Activated CD4-positive, CD25-positive, alpha-beta regulatory T cell treated with anti-CD3 and anti-CD28 coated beads, Interleukin-2, amount 50 U/mL, for 72 hours (primary cell): ENCODE results near the gene MYO9A.
"Not testable (repeated sequence)": the region's sequence is repeated elsewhere in the genome, so short reads cannot be mapped to it uniquely, and the experiment has no call there.

Experiments
- DNase-seq: peaks from one replicate; pipeline ENCODE4 v3.0.0; 2021

Gene MYO9A

GRCh38 chr15:71937650-71938311 lies 180.2 kb downstream of the MYO9A start:
- no peak for DNase-seq

- DNase-seq = no peak
Observed at GRCh38 chr15:71934446-71934845, 183.5 kb downstream of the MYO9A start.

- no peak for DNase-seq
Observed at GRCh38 chr15:71932689-71933088, 185.3 kb downstream of the MYO9A start.

- no peak for DNase-seq
Observed at GRCh38 chr15:71931261-71931660, 186.7 kb downstream of the MYO9A start.

- DNase-seq = no peak
Observed at GRCh38 chr15:71925145-71925544, 192.8 kb downstream of the MYO9A start.

- DNase-seq = no peak
Observed at GRCh38 chr15:71921191-71921590, 196.8 kb downstream of the MYO9A start.

GRCh38 chr15:71920573-71920972 lies 197.4 kb downstream of the MYO9A start:
- no peak for DNase-seq

- DNase-seq = no peak
Observed at GRCh38 chr15:71916834-71917233, 201.1 kb downstream of the MYO9A start.

GRCh38 chr15:71914092-71914491 lies 203.9 kb downstream of the MYO9A start:
- no peak for DNase-seq

GRCh38 chr15:71899674-71900073 lies 218.3 kb downstream of the MYO9A start:
- no peak for DNase-seq

GRCh38 chr15:71893691-71894090 lies 224.3 kb downstream of the MYO9A start:
- DNase-seq = no peak

GRCh38 chr15:71892335-71892734 lies 225.6 kb downstream of the MYO9A start:
- DNase-seq = no peak

- DNase-seq = no peak
Observed at GRCh38 chr15:71891026-71891425, 226.9 kb downstream of the MYO9A start.

- DNase-seq = no peak
Observed at GRCh38 chr15:71889947-71890346, 228.0 kb downstream of the MYO9A start.

GRCh38 chr15:71889385-71889784 lies 228.6 kb downstream of the MYO9A start:
- DNase-seq = no peak

GRCh38 chr15:71888797-71889196 lies 229.2 kb downstream of the MYO9A start:
- no peak for DNase-seq

GRCh38 chr15:71885390-71885789 lies 232.6 kb downstream of the MYO9A start:
- no peak for DNase-seq

GRCh38 chr15:71883447-71883846 lies 234.5 kb downstream of the MYO9A start:
- DNase-seq = no peak

- DNase-seq = no peak
Observed at GRCh38 chr15:71880276-71880675, 237.7 kb downstream of the MYO9A start.

GRCh38 chr15:71874245-71874644 lies 243.7 kb downstream of the MYO9A start:
- DNase-seq = no peak

- DNase-seq = not testable (repeated sequence)
Observed at GRCh38 chr15:71858232-71858631, 259.7 kb downstream of the MYO9A start.

GRCh38 chr15:71853543-71853942 lies 264.4 kb downstream of the MYO9A start:
- DNase-seq = no peak

GRCh38 chr15:71844916-71845315 lies 273.0 kb downstream of the MYO9A start:
- no peak for DNase-seq

GRCh38 chr15:71841563-71841962 lies 276.4 kb downstream of the MYO9A start:
- no peak for DNase-seq

- no peak for DNase-seq
Observed at GRCh38 chr15:71830981-71831380, 287.0 kb downstream of the MYO9A start.
